Smooth muscle cell (in vitro differentiated cells): ENCODE data around the gene KIF21A. TPM values are rescaled to one million over a fixed set of nuclear protein-coding genes. Genes with fewer than 3 reads are reported as not detected.

ENCODE experiments used
- DNase-seq: peaks from one replicate; lab custom pipeline; 2025; ENCODE audit not compliant: unreplicated experiment; lab: John Stamatoyannopoulos, UW
- H2AFZ ChIP-seq: fragments of 200-600 bp; sonication (generic); 2 replicates; pipeline ENCODE4 v1.6.0; 2016; ENCODE audit warnings: antibody characterized with exemption, low read depth, mild to moderate bottlenecking
- H3F3A ChIP-seq: fragments of 200-600 bp; sonication (generic); 2 replicates; pipeline ENCODE4 v1.6.0; 2017; ENCODE audit warnings: antibody characterized with exemption, low read depth
- H3K27ac ChIP-seq: fragments of 200-600 bp; sonication (generic); 2 replicates; pipeline ENCODE4 v1.5.1; 2016; ENCODE audit warnings: low read depth, mild to moderate bottlenecking
- H3K27me3 ChIP-seq: fragments of 200-600 bp; sonication (generic); 2 replicates; pipeline ENCODE4 v1.6.1; 2016; ENCODE audit warnings: low read depth, mild to moderate bottlenecking
- H3K36me3 ChIP-seq: fragments of 200-600 bp; sonication (generic); 2 replicates; pipeline ENCODE4 v1.5.1; 2016; ENCODE audit warnings: low read depth
- H3K4me1 ChIP-seq: fragments of 200-600 bp; sonication (generic); 2 replicates; pipeline ENCODE4 v1.5.1; 2016; ENCODE audit warnings: low read depth
- H3K4me2 ChIP-seq: fragments of 200-600 bp; sonication (generic); 2 replicates; pipeline ENCODE4 v1.6.0; 2016; ENCODE audit warnings: mild to moderate bottlenecking
- H3K4me3 ChIP-seq: fragments of 200-600 bp; sonication (generic); 2 replicates; pipeline ENCODE4 v1.5.1; 2016; ENCODE audit warnings: mild to moderate bottlenecking
- H3K79me2 ChIP-seq: fragments of 200-600 bp; sonication (generic); 2 replicates; pipeline ENCODE4 v1.6.0; 2016; ENCODE audit warnings: low read depth, mild to moderate bottlenecking
- H3K9ac ChIP-seq: fragments of 200-600 bp; sonication (generic); 2 replicates; pipeline ENCODE4 v1.6.0; 2016; ENCODE audit warnings: low read depth
- H3K9me3 ChIP-seq: fragments of 200-600 bp; sonication (generic); replicated peaks from 2 replicates; pipeline ENCODE4 v1.5.1; 2016; ENCODE audit warnings: low read depth
- H4K20me1 ChIP-seq: fragments of 200-600 bp; sonication (generic); 2 replicates; pipeline ENCODE4 v1.6.0; 2016; ENCODE audit warnings: low read depth
- WGBS: methylation state at CpG from one replicate; pipeline ENCODE4 v1.1.7; 2016; ENCODE audit warnings: low lambda C conversion rate; 5-methylcytosine and 5-hydroxymethylcytosine counted together
- polyA plus RNA-seq: library from polyadenylated mRNA; unstranded; fragments of >200 nt; fragmentation: Nextera tagmentation; extraction: Ambion mirVana; gene quantifications from 2 replicates; pipeline ENCODE4 v1.2.1, GENCODE V29; 2016
- total RNA-seq: library from RNA; depleted of rRNA; stranded (reverse); fragments of >200 nt; gene quantifications from 2 replicates; pipeline ENCODE4 v1.2.3, GENCODE V29; 2014
- TF ChIP-seq, protein P1 (sequence below): fragments of 200-600 bp; sonication (generic); IDR thresholded peaks from 2 replicates; pipeline ENCODE4 v1.5.1; 2017; ENCODE audit warnings: borderline replicate concordance, mild to moderate bottlenecking, antibody characterized with exemption; ENCODE audit not compliant: insufficient read depth, poor library complexity, severe bottlenecking

Gene KIF21A
- total and polyA plus RNA-seq, 2 experiments from 2014 or later = 9.2 to 28.8 TPM

DNA sequence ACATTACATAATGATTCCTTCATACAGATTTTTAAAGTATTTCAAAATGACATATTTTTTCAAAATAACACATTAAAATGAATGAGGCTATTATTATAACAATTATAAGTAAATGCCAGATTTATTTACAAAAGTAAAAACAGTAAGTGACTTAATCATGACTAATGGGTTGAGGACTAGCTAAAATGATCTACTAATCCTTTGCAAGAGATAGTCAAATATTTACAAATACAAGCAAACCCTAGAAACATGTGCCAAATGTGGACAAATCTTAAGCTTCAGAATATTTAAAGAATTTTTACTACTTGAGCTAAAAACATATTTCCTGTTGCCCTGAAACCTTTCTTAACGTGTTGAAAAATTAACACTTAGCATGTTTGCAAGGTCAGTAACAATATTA lies 74.8 kb downstream of the KIF21A start:
- TF ChIP-seq, protein P1, sequence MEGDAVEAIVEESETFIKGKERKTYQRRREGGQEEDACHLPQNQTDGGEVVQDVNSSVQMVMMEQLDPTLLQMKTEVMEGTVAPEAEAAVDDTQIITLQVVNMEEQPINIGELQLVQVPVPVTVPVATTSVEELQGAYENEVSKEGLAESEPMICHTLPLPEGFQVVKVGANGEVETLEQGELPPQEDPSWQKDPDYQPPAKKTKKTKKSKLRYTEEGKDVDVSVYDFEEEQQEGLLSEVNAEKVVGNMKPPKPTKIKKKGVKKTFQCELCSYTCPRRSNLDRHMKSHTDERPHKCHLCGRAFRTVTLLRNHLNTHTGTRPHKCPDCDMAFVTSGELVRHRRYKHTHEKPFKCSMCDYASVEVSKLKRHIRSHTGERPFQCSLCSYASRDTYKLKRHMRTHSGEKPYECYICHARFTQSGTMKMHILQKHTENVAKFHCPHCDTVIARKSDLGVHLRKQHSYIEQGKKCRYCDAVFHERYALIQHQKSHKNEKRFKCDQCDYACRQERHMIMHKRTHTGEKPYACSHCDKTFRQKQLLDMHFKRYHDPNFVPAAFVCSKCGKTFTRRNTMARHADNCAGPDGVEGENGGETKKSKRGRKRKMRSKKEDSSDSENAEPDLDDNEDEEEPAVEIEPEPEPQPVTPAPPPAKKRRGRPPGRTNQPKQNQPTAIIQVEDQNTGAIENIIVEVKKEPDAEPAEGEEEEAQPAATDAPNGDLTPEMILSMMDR = no peak
- Histone ChIP-seq H3F3A (no peaks in the 10 kb centered on the region), H3K4me3 (no peak overlapping the region), H4K20me1 (peaks cover 1% of the 10 kb centered on the region), H2AFZ (no peak overlapping the region), H3K4me2 (peak overlapping the region; percentile 50), H3K27me3 (no peaks in the 10 kb centered on the region), H3K36me3 (peaks cover 8% of the 10 kb centered on the region), H3K9ac (no peak overlapping the region), H3K4me1 (no peaks in the 10 kb centered on the region), H3K9me3 (no peaks in the 10 kb centered on the region), H3K79me2 (no peaks in the 10 kb centered on the region), H3K27ac (peak overlapping the region; percentile 26)
- 16% methylated on average over 1 of the region's 1 CpG for WGBS
- no peak for DNase-seq

DNA sequence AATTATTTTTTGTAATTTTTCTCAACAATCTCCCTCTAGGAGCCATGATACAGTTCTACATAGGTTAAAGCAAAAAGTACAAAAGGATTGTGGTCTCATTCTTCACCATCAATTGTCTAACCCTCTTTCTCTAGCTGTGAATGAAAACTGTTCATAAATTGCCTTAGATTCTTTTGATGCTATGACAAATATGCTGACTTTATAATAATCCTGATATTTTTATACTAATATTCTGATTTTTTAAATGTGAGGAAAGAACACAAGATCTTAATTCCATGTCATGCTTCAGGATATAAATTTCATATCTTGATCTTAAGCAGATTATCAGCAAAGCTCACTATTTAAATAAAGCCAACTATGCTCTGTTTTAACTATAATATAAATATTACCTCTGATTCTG lies 75.4 kb downstream of the KIF21A start:
- DNase-seq = no peak
- no peaks in the 10 kb centered on the region for H4K20me1 ChIP-seq
- H3K4me2 ChIP-seq = peak overlapping the region; percentile 50
- H3F3A ChIP-seq = no peaks in the 10 kb centered on the region
- no peak overlapping the region for H3K4me3 ChIP-seq
- H3K36me3 ChIP-seq = peaks cover 8% of the 10 kb centered on the region
- no peaks in the 10 kb centered on the region for H3K4me1 ChIP-seq
- H3K9me3 ChIP-seq = no peaks in the 10 kb centered on the region
- no peak overlapping the region for H2AFZ ChIP-seq
- TF ChIP-seq, protein P1 = no peak
- H3K27me3 ChIP-seq = no peaks in the 10 kb centered on the region
- H3K79me2 ChIP-seq = no peaks in the 10 kb centered on the region
- H3K9ac ChIP-seq = no peak overlapping the region
- peak overlapping the region; percentile 26 for H3K27ac ChIP-seq

DNA sequence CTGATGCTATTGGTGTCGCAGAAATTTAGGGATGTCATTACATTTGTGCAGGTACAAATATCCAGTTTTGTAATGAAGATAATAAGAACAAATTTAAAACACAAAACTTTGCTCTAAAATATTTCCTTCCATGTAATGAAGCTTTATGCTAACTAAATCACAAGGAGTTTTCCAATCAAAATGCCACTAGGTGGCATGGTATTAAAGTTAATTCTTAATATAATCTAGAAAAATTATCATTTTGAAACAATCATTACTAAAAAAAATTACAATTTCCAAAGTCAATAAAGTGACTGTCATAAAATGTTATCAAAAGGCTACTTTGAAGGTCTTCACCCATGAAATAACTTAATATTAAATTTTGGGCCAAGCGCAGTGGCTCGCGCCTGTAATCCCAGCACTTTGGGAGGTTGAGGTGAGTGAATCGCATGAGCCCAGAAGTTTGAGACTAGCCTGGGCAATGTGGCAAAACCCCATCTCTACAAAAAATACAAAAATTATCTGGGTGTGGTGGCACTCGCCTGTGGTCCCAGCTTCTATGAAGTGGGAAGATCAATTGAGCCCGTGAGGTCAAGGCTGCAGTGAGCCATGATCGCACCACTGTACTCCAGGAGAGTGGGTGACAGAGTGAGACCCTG lies 77.4 kb downstream of the KIF21A start:
- H3K9ac ChIP-seq = no peak overlapping the region
- H3K36me3 ChIP-seq = peaks cover 12% of the 10 kb centered on the region
- no peaks in the 10 kb centered on the region for H4K20me1 ChIP-seq
- no peaks in the 10 kb centered on the region for H3K4me1 ChIP-seq
- no peaks in the 10 kb centered on the region for H3K9me3 ChIP-seq
- no peak for DNase-seq
- H3K27me3 ChIP-seq = no peaks in the 10 kb centered on the region
- 97% methylated on average over 8 of the region's 8 CpGs for WGBS
- H3K27ac ChIP-seq = no peak overlapping the region
- TF ChIP-seq, protein P1 = peak; percentile 13
- H3K4me2 ChIP-seq = no peak overlapping the region
- H3K79me2 ChIP-seq = no peaks in the 10 kb centered on the region
- H2AFZ ChIP-seq = no peak overlapping the region
- H3K4me3 ChIP-seq = no peak overlapping the region
- H3F3A ChIP-seq = no peaks in the 10 kb centered on the region

DNA sequence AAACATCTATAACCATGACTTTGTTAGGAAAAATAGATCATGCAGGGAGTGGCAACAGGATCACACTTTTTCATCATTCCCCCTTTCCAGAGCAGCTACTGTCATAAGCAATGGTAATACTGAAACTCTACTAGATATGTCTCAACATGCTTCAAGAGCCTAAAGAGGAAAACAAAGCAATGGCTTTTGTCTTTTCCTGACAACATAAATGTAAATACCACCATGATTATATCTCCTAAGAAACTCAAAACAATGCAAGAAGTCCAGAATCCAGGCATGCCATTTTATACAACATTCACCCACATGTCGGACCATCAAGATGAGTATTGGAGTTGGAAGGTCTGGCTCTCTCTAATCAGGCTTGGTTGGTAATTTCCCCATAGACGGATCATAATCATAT lies 78.7 kb downstream of the KIF21A start:
- Histone ChIP-seq H3F3A (no peaks in the 10 kb centered on the region), H3K79me2 (no peaks in the 10 kb centered on the region), H4K20me1 (no peaks in the 10 kb centered on the region), H3K4me2 (no peak overlapping the region), H2AFZ (no peak overlapping the region), H3K4me1 (no peaks in the 10 kb centered on the region), H3K4me3 (no peak overlapping the region), H3K9me3 (no peaks in the 10 kb centered on the region), H3K9ac (no peak overlapping the region), H3K36me3 (peaks cover 12% of the 10 kb centered on the region), H3K27me3 (no peaks in the 10 kb centered on the region), H3K27ac (no peak overlapping the region)
- TF ChIP-seq, protein P1 = no peak
- DNase-seq = no peak
- WGBS = 84% methylated on average over 2 of the region's 2 CpGs
